ENCODE data around the gene VAPA. TPM values are rescaled to one million over a fixed set of nuclear protein-coding genes. Genes with fewer than 3 reads are reported as not detected.

The VAPA gene
- total and polyA plus RNA-seq, 2 donors (not counting 1 experiment from before 2014, with no cell fraction given) = 235 to 420 TPM

DNA sequence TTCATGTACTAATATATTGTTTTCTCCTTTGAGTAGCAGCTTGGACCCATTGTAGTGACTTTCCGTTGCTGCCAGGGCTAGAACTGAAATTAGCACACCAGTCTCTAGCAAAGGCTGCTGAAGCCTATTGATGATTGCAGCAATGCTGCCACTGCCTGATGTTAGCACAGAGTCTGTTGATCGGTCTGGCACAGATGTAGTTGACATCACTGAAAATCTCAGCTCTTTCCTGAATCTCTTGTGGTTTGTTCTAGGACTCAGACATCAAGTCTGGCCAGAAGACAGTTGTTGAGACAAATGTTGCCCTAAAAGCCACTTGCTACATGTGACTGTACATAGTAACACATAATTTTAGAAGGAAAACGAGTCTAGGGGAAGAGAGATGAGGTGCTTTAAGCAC lies 47.2 kb downstream of the VAPA start:
- TF ChIP-seq, protein P1, sequence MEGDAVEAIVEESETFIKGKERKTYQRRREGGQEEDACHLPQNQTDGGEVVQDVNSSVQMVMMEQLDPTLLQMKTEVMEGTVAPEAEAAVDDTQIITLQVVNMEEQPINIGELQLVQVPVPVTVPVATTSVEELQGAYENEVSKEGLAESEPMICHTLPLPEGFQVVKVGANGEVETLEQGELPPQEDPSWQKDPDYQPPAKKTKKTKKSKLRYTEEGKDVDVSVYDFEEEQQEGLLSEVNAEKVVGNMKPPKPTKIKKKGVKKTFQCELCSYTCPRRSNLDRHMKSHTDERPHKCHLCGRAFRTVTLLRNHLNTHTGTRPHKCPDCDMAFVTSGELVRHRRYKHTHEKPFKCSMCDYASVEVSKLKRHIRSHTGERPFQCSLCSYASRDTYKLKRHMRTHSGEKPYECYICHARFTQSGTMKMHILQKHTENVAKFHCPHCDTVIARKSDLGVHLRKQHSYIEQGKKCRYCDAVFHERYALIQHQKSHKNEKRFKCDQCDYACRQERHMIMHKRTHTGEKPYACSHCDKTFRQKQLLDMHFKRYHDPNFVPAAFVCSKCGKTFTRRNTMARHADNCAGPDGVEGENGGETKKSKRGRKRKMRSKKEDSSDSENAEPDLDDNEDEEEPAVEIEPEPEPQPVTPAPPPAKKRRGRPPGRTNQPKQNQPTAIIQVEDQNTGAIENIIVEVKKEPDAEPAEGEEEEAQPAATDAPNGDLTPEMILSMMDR (conservative IDR thresholded peaks at IDR 0.05 in 1 of 2, IDR thresholded peaks at IDR 0.05 in 1 of 2; ENCODE audit: low read depth in 1 of 2, low read length in 2 of 2) = no peak
- TF ChIP-seq EZH2 (IDR thresholded peaks at IDR 0.05; ENCODE audit: low read length, missing control alignments) = no peak
- Histone ChIP-seq H3K9me3 (ENCODE audit: control insufficient read depth, insufficient read depth, low read depth, low read length) (no peaks in the 10 kb centered on the region), H3K27me3 (ENCODE audit: control insufficient read depth, insufficient read depth, low read length) (no peaks in the 10 kb centered on the region), H3K4me3 (replicated peaks in 1 of 4; ENCODE audit: control extremely low read depth in 1 of 4, insufficient read depth in 1 of 4, low read depth in 3 of 4, low read length in 4 of 4) (no peak overlapping the region), H3K79me2 (ENCODE audit: control insufficient read depth, insufficient read depth, low read length) (no peaks in the 10 kb centered on the region), H2AFZ (ENCODE audit: low read length) (no peak overlapping the region), H3K9ac (ENCODE audit: insufficient read depth, low read length) (no peak overlapping the region), H3K4me2 (ENCODE audit: extremely low read depth, insufficient read depth, low read length) (no peak overlapping the region), H3K4me1 (ENCODE audit: control insufficient read depth, extremely low read depth, insufficient read depth, low read length) (no peaks in the 10 kb centered on the region), H4K20me1 (ENCODE audit: control insufficient read depth, extremely low read depth, insufficient read depth, low read length) (no peaks in the 10 kb centered on the region), H3K36me3 (ENCODE audit: control insufficient read depth, insufficient read depth, low read length) (no peaks in the 10 kb centered on the region), H3K27ac (ENCODE audit: insufficient read depth, low read length) (no peak overlapping the region)
- DNase-seq (ENCODE audit: low read depth in 2 of 2) = peak; percentile 22 to 31

DNA sequence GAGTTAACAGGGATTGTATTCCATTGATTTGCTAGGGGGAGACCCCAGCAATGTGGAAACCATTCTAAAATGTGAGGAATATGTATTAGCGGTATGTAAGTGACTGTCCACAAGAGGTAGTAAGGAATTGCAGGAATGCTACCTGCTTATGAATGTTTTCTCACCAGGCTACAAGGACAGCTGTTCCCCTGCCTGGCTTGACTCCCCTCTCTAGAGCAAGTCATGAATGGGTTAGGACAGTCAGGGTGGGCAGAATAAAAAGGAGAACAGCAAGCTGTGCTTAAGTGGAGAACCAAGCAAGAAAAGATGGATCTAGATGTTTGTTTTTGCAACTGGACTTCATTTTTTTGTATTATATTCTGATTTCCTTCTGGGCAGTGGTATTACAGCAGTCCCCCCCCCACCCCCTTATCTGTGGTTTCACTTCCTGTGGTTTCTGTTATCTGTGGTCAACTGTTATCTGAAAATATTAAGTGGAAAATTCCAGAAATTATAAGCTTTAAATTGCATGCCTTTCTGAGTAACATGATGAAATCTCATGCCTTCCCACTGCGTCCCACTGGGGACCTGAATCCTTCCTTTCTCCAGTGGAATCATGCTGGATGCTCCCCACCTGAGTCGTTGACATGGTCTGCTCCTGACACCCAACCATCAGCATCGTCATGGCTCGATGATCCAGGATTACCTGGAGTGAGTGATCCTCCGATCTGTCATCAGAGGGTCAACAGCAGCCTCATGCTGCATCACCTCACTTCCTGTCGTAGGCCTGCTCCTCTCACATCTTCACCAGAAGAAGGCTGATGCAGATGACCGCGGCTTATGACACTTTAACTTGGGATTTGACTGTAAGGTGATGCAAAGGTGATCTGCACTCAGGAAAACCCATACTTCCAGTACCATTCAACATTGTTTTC lies 52.2 kb downstream of the VAPA start:
- H3K4me2 ChIP-seq (ENCODE audit: extremely low read depth, insufficient read depth, low read length) = no peak overlapping the region
- TF ChIP-seq EZH2 (IDR thresholded peaks at IDR 0.05; ENCODE audit: low read length, missing control alignments) = no peak
- TF ChIP-seq, protein P1 (conservative IDR thresholded peaks at IDR 0.05 in 1 of 2, IDR thresholded peaks at IDR 0.05 in 1 of 2; ENCODE audit: low read depth in 1 of 2, low read length in 2 of 2) = no peak
- H3K27ac ChIP-seq (ENCODE audit: insufficient read depth, low read length) = no peak overlapping the region
- DNase-seq (ENCODE audit: low read depth in 2 of 2) = peak; percentile 58 to 73
- H2AFZ ChIP-seq (ENCODE audit: low read length) = no peak overlapping the region
- H3K27me3 ChIP-seq (ENCODE audit: control insufficient read depth, insufficient read depth, low read length) = no peaks in the 10 kb centered on the region
- no peaks in the 10 kb centered on the region for H4K20me1 ChIP-seq (ENCODE audit: control insufficient read depth, extremely low read depth, insufficient read depth, low read length)
- H3K9me3 ChIP-seq (ENCODE audit: control insufficient read depth, insufficient read depth, low read depth, low read length) = no peaks in the 10 kb centered on the region
- H3K4me1 ChIP-seq (ENCODE audit: control insufficient read depth, extremely low read depth, insufficient read depth, low read length) = peaks cover 2% of the 10 kb centered on the region
- no peak overlapping the region for H3K9ac ChIP-seq (ENCODE audit: insufficient read depth, low read length)
- H3K79me2 ChIP-seq (ENCODE audit: control insufficient read depth, insufficient read depth, low read length) = no peaks in the 10 kb centered on the region
- H3K36me3 ChIP-seq (ENCODE audit: control insufficient read depth, insufficient read depth, low read length) = no peaks in the 10 kb centered on the region
- H3K4me3 ChIP-seq (replicated peaks in 1 of 4; ENCODE audit: control extremely low read depth in 1 of 4, insufficient read depth in 1 of 4, low read depth in 3 of 4, low read length in 4 of 4) = no peak overlapping the region

DNA sequence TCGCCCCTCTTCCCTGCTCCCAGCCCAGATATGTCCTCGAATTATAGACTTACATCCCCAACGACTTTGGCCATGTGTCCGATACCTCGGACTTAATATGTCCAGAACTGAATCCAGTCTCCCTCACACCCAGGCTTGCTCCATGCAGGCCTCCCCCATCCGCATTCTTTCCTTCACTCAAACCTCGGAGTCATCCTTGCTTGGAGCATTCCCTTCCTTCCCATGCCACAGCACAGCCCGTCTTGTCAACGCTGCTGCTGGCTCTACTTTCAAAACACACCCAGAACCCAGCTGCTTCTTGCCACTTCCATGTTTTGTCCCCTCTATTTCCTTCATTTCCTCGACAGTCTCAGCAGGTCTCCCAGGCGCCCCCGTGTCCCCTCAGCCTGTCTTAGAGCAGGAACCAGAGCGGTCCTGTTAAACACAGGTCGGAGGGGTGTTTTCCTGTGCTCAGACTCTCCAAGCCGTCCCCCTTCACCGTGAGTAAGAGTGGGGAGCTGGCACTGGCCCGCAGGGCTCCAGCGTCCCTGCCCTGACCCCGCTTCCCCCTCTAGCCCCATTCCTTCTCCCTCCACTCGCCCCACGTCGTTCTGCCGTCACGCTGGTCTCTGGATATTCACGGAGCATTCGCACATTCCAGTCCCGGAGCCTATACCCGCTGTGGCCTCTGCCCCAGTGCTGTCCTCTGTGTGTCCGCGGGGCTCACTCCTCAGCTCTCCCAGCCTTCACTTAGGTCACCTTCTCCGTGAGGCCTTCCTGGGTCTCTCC lies 54.4 kb downstream of the VAPA start:
- no peaks in the 10 kb centered on the region for H3K9me3 ChIP-seq (ENCODE audit: control insufficient read depth, insufficient read depth, low read depth, low read length)
- H3K79me2 ChIP-seq (ENCODE audit: control insufficient read depth, insufficient read depth, low read length) = no peaks in the 10 kb centered on the region
- no peak overlapping the region for H3K4me3 ChIP-seq (replicated peaks in 1 of 4; ENCODE audit: control extremely low read depth in 1 of 4, insufficient read depth in 1 of 4, low read depth in 3 of 4, low read length in 4 of 4)
- H3K27ac ChIP-seq (ENCODE audit: insufficient read depth, low read length) = no peak overlapping the region
- H3K27me3 ChIP-seq (ENCODE audit: control insufficient read depth, insufficient read depth, low read length) = no peaks in the 10 kb centered on the region
- no peak overlapping the region for H3K9ac ChIP-seq (ENCODE audit: insufficient read depth, low read length)
- H3K4me1 ChIP-seq (ENCODE audit: control insufficient read depth, extremely low read depth, insufficient read depth, low read length) = peaks cover 2% of the 10 kb centered on the region
- H4K20me1 ChIP-seq (ENCODE audit: control insufficient read depth, extremely low read depth, insufficient read depth, low read length) = no peaks in the 10 kb centered on the region
- no peak overlapping the region for H2AFZ ChIP-seq (ENCODE audit: low read length)
- no peaks in the 10 kb centered on the region for H3K36me3 ChIP-seq (ENCODE audit: control insufficient read depth, insufficient read depth, low read length)
- TF ChIP-seq, protein P1 (conservative IDR thresholded peaks at IDR 0.05 in 1 of 2, IDR thresholded peaks at IDR 0.05 in 1 of 2; ENCODE audit: low read depth in 1 of 2, low read length in 2 of 2) = no peak
- TF ChIP-seq EZH2 (IDR thresholded peaks at IDR 0.05; ENCODE audit: low read length, missing control alignments) = no peak
- no peak overlapping the region for H3K4me2 ChIP-seq (ENCODE audit: extremely low read depth, insufficient read depth, low read length)
- DNase-seq (ENCODE audit: low read depth in 2 of 2) = peak in 1 of 2 donors; percentile 36
